ENCODE measurements around the gene MDM4. TPM values are rescaled to one million over a fixed set of nuclear protein-coding genes. Genes with fewer than 3 reads are reported as not detected.

Gene MDM4
- total RNA-seq, 1 experiment from 2014 or later, result 174 TPM

GRCh38 chr1:204589409-204590038, 73.3 kb downstream of the MDM4 start:
- no peaks in the 10 kb centered on the region for H3K36me3 Mint-ChIP-seq (ENCODE audit: insufficient read depth, unreplicated experiment)
- CTCF ChIA-PET, result interaction anchor here (2.7 kb wide), 1 partner anchor 218 kb away, joined by 19 read pairs; no protein-coding TSS in a partner anchor
- no peaks in the 10 kb centered on the region for H3K27me3 Mint-ChIP-seq (ENCODE audit: insufficient read depth, unreplicated experiment)
- no peaks in the 10 kb centered on the region for H3K9me3 Mint-ChIP-seq (ENCODE audit: unreplicated experiment)
- POLR2A ChIA-PET, result no interaction called here
- no peak for TF ChIP-seq CTCF (IDR thresholded peaks at IDR 0.05; ENCODE audit: unreplicated experiment)
- H3K4me1 Mint-ChIP-seq (ENCODE audit: insufficient read depth, unreplicated experiment), result peaks cover 11% of the 10 kb centered on the region
- no peak overlapping the region for H3K27ac Mint-ChIP-seq (ENCODE audit: low read depth, unreplicated experiment)
- intact Hi-C loops (cut with micrococcal nuclease), result no loop called here
- DNase-seq (ENCODE audit: unreplicated experiment), result no peak
- BruUV-seq (replicated peaks), result no TSS peak
- no peak overlapping the region for H3K4me3 Mint-ChIP-seq (ENCODE audit: unreplicated experiment)

GRCh38 chr1:204591473-204592090, 75.4 kb downstream of the MDM4 start:
- Mint-ChIP-seq H3K9me3 (ENCODE audit: unreplicated experiment) (no peaks in the 10 kb centered on the region), H3K27me3 (ENCODE audit: insufficient read depth, unreplicated experiment) (no peaks in the 10 kb centered on the region), H3K4me1 (ENCODE audit: insufficient read depth, unreplicated experiment) (peaks cover 11% of the 10 kb centered on the region), H3K27ac (ENCODE audit: low read depth, unreplicated experiment) (no peak overlapping the region), H3K36me3 (ENCODE audit: insufficient read depth, unreplicated experiment) (no peaks in the 10 kb centered on the region), H3K4me3 (ENCODE audit: unreplicated experiment) (no peak overlapping the region)
- BruUV-seq (replicated peaks), result no TSS peak
- intact Hi-C loops (cut with micrococcal nuclease), result no loop called here
- ChIA-PET POLR2A (interaction anchor here (0.8 to 1.1 kb wide), 4 partner anchors 18 to 215 kb away, joined by 3 to 4 read pairs (median 3); no protein-coding TSS in a partner anchor), CTCF (interaction anchor here (0.5 to 2.3 kb wide), 8 partner anchors 26 to 470 kb away, joined by 3 to 8 read pairs (median 3); no protein-coding TSS in a partner anchor)
- DNase-seq (ENCODE audit: unreplicated experiment), result peak; percentile 62
- no peak for TF ChIP-seq CTCF (IDR thresholded peaks at IDR 0.05; ENCODE audit: unreplicated experiment)

GRCh38 chr1:204592246-204592948, 76.2 kb downstream of the MDM4 start:
- DNase-seq (ENCODE audit: unreplicated experiment), result no peak
- no peak overlapping the region for H3K4me3 Mint-ChIP-seq (ENCODE audit: unreplicated experiment)
- H3K27ac Mint-ChIP-seq (ENCODE audit: low read depth, unreplicated experiment), result no peak overlapping the region
- intact Hi-C loops (cut with micrococcal nuclease), result no loop called here
- no peaks in the 10 kb centered on the region for H3K9me3 Mint-ChIP-seq (ENCODE audit: unreplicated experiment)
- H3K4me1 Mint-ChIP-seq (ENCODE audit: insufficient read depth, unreplicated experiment), result peaks cover 11% of the 10 kb centered on the region
- no peak for TF ChIP-seq CTCF (IDR thresholded peaks at IDR 0.05; ENCODE audit: unreplicated experiment)
- ChIA-PET POLR2A (interaction anchor here (0.8 to 1.1 kb wide), 3 partner anchors 55 to 215 kb away, joined by 3 to 4 read pairs (median 3); no protein-coding TSS in a partner anchor), CTCF (interaction anchor here (0.7 to 2.3 kb wide), 5 partner anchors 27 to 350 kb away, joined by 3 to 8 read pairs (median 4); no protein-coding TSS in a partner anchor)
- no peaks in the 10 kb centered on the region for H3K36me3 Mint-ChIP-seq (ENCODE audit: insufficient read depth, unreplicated experiment)
- no TSS peak for BruUV-seq (replicated peaks)
- H3K27me3 Mint-ChIP-seq (ENCODE audit: insufficient read depth, unreplicated experiment), result no peaks in the 10 kb centered on the region
